Measurements from ENCODE around the gene VAMP2. TPM values are rescaled to one million over a fixed set of nuclear protein-coding genes. Genes with fewer than 3 reads are reported as not detected.

The VAMP2 gene
- total RNA-seq, 1 donor from 2014 or later: 46.4 TPM

GRCh38 chr17:8153031-8153451 is 9.7 kb downstream of the VAMP2 start:
- H3K27me3 Mint-ChIP-seq: no peaks in the 10 kb centered on the region
- DNase-seq (ENCODE audit: low spot score, unreplicated experiment): no peak
- no peaks in the 10 kb centered on the region for H3K9me3 Mint-ChIP-seq (ENCODE audit: low read depth)
- peak overlapping the region; percentile 33 for H3K4me3 Mint-ChIP-seq (ENCODE audit: low read depth)
- H3K4me1 Mint-ChIP-seq (ENCODE audit: low read depth): peaks cover 16% of the 10 kb centered on the region
- TF ChIP-seq CTCF (IDR thresholded peaks at IDR 0.05; ENCODE audit: unreplicated experiment): no peak
- no peaks in the 10 kb centered on the region for H3K36me3 Mint-ChIP-seq (ENCODE audit: insufficient read depth)
- H3K27ac Mint-ChIP-seq: peak overlapping the region; percentile 97

- H3K27ac Mint-ChIP-seq: peak within 1 kb of the TSS; percentile 97
- no peaks in the 10 kb centered on the region for H3K9me3 Mint-ChIP-seq (ENCODE audit: low read depth)
These were observed 10.5 kb downstream of the VAMP2 start, which contains the start of gene PER1 for GRCh38 chr17:8152112-8152775. Gene PER1 (minus strand): TSS chr17:8152404. CDS start chr17:8150706, 1,698 bp downstream.

GRCh38 chr17:8151641-8152111 is 11.1 kb downstream of the VAMP2 start:
- no peak for DNase-seq (ENCODE audit: low spot score, unreplicated experiment)
- Mint-ChIP-seq H3K36me3 (ENCODE audit: insufficient read depth) (peaks cover 5% of the 10 kb centered on the region), H3K9me3 (ENCODE audit: low read depth) (no peaks in the 10 kb centered on the region), H3K27me3 (no peaks in the 10 kb centered on the region), H3K4me3 (ENCODE audit: low read depth) (peak overlapping the region; percentile 82), H3K27ac (peak overlapping the region; percentile 97), H3K4me1 (ENCODE audit: low read depth) (peaks cover 16% of the 10 kb centered on the region)
- no peak for TF ChIP-seq CTCF (IDR thresholded peaks at IDR 0.05; ENCODE audit: unreplicated experiment)

More at GRCh38 chr17:8152112-8152775, 10.5 kb downstream of the VAMP2 start, which contains the start of gene PER1:
- H3K4me3 Mint-ChIP-seq (ENCODE audit: low read depth): peak within 1 kb of the TSS; percentile 82
- peaks cover 16% of the 10 kb centered on the region for H3K4me1 Mint-ChIP-seq (ENCODE audit: low read depth)
- peak; percentile 77 for DNase-seq (ENCODE audit: low spot score, unreplicated experiment)
- H3K36me3 Mint-ChIP-seq (ENCODE audit: insufficient read depth): peaks cover 1% of the 10 kb centered on the region
- no peaks in the 10 kb centered on the region for H3K27me3 Mint-ChIP-seq
- TF ChIP-seq CTCF (IDR thresholded peaks at IDR 0.05; ENCODE audit: unreplicated experiment): no peak

- Mint-ChIP-seq H3K4me3 (ENCODE audit: low read depth) (peak overlapping the region; percentile 82), H3K36me3 (ENCODE audit: insufficient read depth) (peaks cover 9% of the 10 kb centered on the region), H3K9me3 (ENCODE audit: low read depth) (no peaks in the 10 kb centered on the region), H3K4me1 (ENCODE audit: low read depth) (peaks cover 16% of the 10 kb centered on the region), H3K27me3 (no peaks in the 10 kb centered on the region), H3K27ac (peak overlapping the region; percentile 97)
- no peak for TF ChIP-seq CTCF (IDR thresholded peaks at IDR 0.05; ENCODE audit: unreplicated experiment)
- peak; percentile 47 for DNase-seq (ENCODE audit: low spot score, unreplicated experiment)
These were observed 11.6 kb downstream of the VAMP2 start for GRCh38 chr17:8151120-8151640.

- H3K4me1 Mint-ChIP-seq (ENCODE audit: low read depth): peaks cover 16% of the 10 kb centered on the region
- H3K27ac Mint-ChIP-seq: no peak overlapping the region
- H3K36me3 Mint-ChIP-seq (ENCODE audit: insufficient read depth): peaks cover 12% of the 10 kb centered on the region
- H3K4me3 Mint-ChIP-seq (ENCODE audit: low read depth): peak overlapping the region; percentile 82
- DNase-seq (ENCODE audit: low spot score, unreplicated experiment): no peak
- TF ChIP-seq CTCF (IDR thresholded peaks at IDR 0.05; ENCODE audit: unreplicated experiment): no peak
- H3K27me3 Mint-ChIP-seq: no peaks in the 10 kb centered on the region
- H3K9me3 Mint-ChIP-seq (ENCODE audit: low read depth): no peaks in the 10 kb centered on the region
These were observed 12.3 kb downstream of the VAMP2 start for GRCh38 chr17:8150194-8151119.
